HepG2 (cell line): Measurements from ENCODE around the gene FAF2.

Experiments used
- POLR2A ChIP-seq, 2 experiments: IDR thresholded peaks; 2 replicates each; pipeline ENCODE4 v1.6.1; 2011; ENCODE audit warnings: low read depth in 2 of 2, low read length in 2 of 2, mild to moderate bottlenecking in 1 of 2, moderate library complexity in 1 of 2; ENCODE audit not compliant: insufficient read depth in 1 of 2
- ZBTB33 ChIP-seq: sonication (generic); formaldehyde crosslinking; IDR thresholded peaks from 2 replicates; pipeline ENCODE4 v1.4.0; 2020; ENCODE audit warnings: missing genetic modification reagents
- ZFP41 ChIP-seq: sonication (generic); formaldehyde crosslinking; IDR thresholded peaks from 2 replicates; pipeline ENCODE4 v1.4.0; 2020; ENCODE audit warnings: mild to moderate bottlenecking, missing genetic modification reagents, borderline replicate concordance
- ZNF138 ChIP-seq: sonication (generic); formaldehyde crosslinking; IDR thresholded peaks from 2 replicates; pipeline ENCODE4 v1.5.0; 2020; ENCODE audit warnings: mild to moderate bottlenecking, low read depth, missing genetic modification reagents
- ZSCAN29 ChIP-seq: sonication (generic); formaldehyde crosslinking; conservative IDR thresholded peaks from 2 replicates; pipeline ENCODE4 v1.4.0; 2020; ENCODE audit warnings: mild to moderate bottlenecking, missing genetic modification reagents

DNA sequence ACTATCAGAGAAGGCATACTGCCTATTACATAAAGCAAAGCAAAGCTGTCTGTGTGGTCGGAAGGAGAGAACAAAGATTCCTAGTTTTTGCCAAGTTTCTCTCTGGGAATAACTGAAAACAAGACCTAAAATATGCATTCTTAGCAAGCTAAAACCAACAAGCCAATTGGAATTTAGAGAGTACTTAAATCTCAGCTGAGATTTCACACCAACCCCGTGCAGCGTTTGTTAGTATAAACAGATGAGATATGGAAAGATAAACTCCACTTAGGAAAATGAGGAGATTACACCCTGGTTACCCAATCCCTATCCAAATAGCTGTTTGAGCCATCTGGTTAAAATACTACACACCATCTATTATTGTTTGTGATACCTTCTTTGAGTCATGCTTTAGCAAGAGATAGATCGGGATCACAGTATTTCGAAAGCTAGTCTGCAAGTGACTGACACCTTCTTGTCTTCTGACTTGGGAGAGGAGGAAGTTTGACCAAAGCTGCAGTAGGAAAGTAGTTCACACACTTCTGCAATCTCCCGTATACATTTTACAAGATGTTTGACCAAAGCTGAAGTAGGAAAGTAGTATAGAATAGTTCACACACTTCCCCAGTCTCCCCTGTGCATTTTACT lies 18.2 kb downstream of the FAF2 start:
- TF ChIP-seq POLR2A (IDR thresholded peaks at IDR 0.05; ENCODE audit: insufficient read depth in 1 of 2, low read depth in 2 of 2, low read length in 2 of 2) (no peak), ZSCAN29 (CRISPR knock-in tag) (no peak), ZBTB33 (no peak), ZFP41 (CRISPR knock-in tag) (no peak), ZNF138 (CRISPR knock-in tag) (no peak)
